HG03139 (cell line): ENCODE data around the gene F2RL1.
"Not testable (repeated sequence)": the region's sequence is repeated elsewhere in the genome, so short reads cannot be mapped to it uniquely, and the experiment has no call there.

ENCODE experiments used
- ATAC-seq: cut with Tn5 transposase; IDR thresholded peaks from one replicate; pipeline ENCODE4 v1.9.1; 2021; ENCODE audit not compliant: unreplicated experiment

F2RL1 gene

DNA sequence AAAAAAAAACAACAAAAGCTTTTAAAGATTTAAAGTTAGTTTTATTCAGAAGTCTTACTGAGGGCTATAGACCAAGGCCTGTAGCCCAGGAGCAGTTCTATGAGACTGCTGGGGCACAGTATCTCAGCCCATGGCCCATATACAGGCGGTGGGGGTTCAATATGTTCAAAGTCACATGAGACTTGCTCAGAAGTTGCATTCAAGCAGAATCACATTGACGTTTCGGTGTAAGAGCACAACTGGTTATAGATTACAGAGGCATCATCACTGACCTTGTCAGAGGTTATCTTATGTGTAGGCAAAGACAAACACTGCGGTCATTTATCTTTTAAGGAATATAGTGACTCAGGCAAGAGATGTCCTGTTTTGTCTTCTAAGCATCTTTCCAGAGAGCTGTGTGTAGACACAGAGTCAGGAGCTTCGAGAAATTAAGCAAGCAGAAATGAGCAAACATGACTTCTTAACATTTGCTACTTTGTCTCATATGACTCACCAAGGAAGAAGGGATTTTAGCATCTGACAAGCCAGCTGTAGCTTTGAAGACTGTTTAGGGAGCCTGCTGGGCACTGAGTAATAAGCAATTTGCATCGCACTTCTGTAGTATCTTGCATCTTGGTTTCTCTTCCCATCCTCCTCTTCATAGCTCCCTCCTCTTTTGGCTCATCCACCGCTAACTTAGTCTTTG lies 12.9 kb upstream of the F2RL1 start:
- no peak for ATAC-seq

DNA sequence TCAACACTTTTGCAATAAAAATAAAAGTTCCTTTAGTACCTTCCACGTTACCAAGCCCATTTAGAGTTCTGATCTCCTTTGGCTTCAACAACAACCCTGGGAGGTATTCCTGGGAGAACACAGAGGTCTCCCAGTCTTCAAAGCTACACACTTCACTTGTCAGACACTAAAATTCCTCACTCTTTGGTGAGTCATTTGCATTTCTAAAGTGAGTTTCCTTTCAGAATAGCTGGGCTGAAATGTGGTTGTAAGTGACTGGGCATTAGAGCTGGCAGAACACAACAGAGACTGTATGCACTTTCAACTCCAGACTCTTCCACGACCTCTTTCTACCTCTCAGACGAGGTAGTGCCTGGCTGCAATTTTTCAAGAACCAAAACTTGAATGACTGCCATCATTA lies 11.5 kb upstream of the F2RL1 start:
- no peak for ATAC-seq

DNA sequence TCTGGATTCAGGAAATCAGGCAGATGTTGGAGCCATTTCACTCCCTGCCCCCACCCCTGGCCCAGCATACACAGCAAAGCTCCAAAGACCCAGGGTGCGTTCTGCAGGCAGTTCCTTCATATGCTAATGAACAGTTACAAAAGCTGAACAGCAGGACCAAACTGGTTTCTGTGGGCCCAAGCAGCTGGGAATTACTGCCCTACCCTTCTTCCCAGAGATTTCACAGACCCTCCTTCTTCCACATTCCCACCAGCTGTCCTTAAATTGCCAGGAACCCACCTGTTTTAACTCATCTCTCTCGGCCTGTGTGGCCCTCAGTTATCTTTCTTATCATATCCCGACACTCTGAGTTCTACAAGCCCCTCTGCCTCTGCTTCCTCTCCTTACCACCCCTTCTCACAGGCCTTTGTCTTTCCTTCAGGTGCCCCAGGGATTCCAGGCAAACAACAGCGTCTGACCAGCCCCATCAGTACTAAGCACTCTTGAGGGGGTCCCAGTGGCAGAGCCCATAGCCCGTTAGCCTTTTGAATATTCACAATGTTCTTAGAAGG lies 10.6 kb upstream of the F2RL1 start:
- no peak for ATAC-seq

DNA sequence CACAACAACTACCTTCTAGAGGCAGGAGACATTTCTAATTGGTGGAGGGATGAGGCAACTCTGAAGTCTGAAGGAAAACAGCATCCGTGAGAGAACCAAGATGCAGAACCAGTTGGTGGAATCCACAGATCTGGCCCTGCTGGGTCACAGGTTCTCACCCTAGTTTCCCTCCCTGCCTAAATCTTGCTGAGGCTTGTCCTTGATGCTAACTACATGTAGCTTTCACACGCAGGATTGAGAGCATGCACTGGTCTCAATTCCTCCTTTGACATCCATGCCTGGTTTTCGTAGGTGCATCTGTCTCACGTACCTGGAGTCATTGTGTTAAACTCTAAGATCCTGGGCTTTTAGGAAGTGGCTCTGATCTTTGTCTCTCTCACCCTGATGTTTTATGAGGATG lies 9.7 kb upstream of the F2RL1 start:
- no peak for ATAC-seq

DNA sequence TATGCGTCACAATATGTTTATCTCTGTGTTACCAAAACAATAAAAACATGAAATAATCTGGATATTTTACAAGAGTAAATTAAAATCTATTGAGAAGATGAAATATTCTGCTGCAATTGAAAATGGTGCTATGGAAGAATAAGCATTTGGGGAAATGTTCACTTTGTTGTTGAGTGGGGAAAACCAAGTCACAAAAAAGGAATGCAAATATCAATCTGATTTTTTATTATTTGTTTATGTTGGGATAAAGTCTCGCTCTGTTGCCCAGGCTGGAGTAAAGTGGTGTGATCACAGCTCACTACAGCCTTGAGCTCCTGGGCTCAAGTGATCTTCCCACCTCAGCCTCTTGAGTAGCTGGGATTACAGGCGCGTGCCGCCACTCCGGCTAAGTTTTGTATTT lies 8.6 kb upstream of the F2RL1 start:
- no peak for ATAC-seq

DNA sequence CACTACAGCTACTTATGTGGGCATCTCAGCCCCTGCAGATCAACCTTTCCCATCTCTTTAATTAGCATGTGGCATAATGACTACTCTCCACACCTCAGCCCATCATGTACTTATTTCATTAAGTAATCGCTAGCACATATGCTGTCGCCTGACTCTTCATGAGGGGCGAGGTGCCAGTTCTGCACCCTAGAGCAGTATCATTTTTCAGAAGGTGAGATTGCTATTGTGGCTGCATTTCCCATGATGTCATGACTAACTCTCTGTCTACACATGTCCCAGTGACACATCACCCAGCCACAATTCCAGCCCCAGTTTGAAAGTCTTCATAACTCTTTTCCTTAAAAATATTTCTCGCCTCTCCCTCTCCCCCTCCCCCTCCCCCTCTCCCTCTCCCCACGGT lies 7.6 kb upstream of the F2RL1 start:
- ATAC-seq: no peak

DNA sequence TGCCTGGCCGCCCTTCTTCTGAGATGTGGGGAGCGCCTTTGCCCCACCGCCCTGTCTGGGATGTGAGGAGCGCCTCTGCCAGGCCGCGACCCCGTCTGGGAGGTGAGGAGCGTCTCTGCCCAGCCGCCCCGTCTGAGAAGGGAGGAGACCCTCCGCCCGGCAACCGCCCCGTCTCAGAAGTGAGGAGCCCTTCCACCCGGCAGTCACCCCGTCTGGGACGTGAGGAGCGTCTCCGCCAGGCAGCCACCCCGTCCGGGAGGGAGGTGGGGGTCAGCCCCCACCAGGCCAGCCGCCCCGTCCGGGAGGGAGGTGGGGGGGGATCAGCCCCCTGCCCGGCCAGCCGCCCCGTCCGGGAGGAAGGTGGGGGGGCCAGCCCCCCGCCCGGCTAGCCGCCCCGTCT lies 6.6 kb upstream of the F2RL1 start:
- ATAC-seq: not testable (repeated sequence)

DNA sequence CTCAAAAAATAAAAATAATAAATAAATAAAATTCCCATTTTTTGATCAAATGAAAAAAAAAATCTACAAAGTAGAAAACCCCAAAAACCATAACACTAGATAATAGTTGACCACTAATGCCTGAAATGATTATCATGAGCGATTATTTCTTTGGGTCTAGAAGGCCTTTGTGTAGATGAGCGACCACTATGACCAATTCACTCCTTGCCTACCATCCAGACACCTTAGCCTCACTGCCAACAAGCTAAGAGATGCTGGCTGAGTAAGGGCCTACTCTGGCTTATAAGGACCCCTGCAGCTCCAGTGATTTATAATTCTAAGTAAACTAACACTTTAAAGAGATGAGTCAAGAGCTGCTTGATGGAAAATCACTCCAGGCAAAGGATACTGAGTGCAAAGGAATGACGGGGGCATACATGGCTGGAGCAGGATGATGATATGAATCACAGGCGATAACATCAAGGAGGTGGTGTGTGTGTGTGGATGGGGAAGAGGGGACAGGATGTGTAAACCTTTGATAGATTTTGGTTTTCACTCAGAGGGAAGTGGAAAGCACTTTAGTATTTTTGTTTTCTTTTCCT lies 4.8 kb upstream of the F2RL1 start:
- no peak for ATAC-seq

DNA sequence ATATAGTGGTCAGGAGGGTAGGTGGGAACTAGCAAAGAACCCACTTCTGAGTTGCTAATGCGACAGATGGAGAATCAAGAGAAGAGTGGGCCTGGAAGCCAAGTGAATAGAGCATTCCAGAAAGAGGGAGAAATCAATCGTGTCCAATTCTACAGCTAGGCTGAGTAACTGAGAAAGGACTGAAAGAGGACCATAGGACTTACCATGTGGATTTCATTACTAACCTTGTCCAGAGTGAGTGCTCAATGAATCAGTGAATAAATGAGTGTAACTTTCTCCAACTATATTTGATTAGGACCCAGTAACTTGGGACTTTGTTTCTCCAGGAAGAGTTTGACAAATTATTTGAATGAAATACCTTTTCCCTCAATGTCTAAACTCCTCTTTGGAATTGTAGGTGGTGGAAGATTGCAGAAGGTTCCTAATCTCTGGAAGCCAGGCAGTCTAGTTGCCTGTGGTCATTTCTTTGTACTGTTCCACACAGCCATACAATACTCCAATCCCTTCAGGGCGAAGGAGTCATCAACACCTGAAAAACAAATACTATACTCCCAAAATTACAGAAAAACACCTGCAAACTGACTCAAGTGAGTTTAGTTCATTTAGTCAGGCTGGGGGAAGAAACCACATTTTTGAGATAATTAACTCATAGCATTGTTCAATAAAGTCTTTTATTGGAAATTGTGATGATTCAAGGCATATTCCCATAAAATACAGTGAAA lies 2.6 kb upstream of the F2RL1 start:
- ATAC-seq: no peak

DNA sequence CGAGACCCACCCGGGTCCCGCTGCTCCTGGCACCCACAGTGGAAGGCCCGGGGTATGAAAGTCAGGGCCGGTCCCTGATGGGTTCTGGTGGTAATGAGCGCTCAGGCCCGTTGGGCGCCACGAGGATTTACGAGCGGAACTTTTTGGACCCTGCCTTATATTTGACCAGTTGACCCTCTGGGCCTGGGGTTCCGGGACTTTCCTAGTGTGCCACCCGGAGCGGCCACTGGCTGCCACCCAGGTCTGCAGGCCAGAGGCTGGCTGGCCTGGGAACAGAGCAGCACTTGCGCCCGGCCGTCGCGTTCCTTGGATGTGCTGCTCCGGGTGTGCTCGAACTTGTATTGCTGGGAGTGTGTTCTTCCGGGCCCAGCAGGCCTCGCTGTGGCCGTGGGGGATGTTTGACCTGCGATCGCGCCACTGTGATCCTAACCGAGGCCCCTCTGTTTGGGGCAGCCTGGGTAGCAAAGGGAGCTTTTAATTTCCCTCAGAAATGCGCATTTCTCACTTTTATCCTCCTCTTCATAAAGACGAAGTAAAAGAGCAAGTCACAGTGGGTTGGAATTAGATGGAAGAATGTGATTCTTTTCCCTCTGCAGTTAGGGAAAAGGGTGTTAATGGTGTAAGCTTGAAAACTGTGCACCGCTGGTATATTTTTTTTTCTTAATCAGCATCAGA lies 1.2 kb downstream of the F2RL1 start:
- ATAC-seq: no peak

DNA sequence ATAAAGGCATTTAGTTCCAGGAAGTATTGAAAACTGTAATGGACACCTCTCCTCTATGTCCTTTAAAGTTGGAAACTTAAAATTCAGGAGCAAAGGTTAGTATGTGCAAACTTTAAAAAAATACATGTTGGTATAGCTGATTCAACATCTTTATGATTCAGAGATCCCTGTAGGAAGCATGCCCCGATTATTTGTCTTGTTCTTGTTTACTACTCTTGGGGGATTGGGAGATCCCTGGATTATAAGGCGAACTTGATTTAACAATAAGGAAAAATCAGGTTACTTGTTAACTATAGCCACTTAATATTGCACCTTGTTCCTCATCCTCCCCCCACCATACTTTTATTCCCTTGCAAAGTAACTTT lies 1.7 kb downstream of the F2RL1 start:
- ATAC-seq: no peak

DNA sequence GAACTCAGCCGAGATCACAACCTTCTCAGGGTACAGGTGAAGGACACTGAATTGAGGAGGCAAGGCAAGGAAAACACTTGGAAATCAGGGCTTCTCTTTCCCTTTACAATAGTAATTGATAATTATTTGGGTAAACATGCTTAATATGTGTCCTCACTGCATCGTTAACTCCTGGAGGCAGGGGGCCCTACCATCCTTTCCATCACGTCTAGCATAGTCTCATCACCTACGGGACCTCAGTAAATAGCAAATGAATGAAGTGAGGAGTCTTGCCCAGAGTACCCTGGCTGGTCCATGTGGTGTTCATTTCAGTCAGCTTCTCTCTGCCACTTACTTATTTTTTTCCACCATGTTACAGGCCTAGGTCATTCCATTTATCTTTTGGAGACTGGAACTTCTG lies 2.3 kb downstream of the F2RL1 start:
- ATAC-seq: no peak

DNA sequence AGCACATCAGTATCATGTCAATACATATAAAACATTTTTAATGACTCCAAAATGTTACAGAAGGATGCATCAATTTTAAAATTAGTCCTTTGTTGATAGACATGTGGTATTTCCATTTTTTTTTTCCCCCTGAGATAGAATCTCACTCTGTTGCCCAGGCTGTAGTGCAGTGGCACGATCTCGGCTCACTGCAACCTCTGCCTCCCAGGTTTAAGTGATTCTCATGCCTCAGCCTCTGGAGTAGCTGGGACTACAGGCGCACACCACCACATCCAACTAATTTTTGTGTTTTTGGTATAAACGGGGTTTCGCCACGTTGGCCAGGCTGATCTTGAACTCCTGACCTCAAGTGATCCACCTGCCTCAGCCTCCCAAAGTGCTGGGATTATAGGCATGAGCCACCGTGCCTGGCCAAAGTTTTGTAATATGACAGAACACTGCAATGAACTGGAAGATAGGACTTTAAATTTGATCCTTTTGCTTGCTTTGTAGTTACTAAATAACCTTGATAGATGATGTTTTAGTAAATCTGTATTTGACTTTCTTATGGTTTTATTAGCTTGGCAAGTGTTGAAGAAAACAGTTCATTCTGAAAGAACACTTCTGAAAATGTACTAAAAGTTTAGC lies 3.4 kb downstream of the F2RL1 start:
- ATAC-seq: not testable (repeated sequence)

DNA sequence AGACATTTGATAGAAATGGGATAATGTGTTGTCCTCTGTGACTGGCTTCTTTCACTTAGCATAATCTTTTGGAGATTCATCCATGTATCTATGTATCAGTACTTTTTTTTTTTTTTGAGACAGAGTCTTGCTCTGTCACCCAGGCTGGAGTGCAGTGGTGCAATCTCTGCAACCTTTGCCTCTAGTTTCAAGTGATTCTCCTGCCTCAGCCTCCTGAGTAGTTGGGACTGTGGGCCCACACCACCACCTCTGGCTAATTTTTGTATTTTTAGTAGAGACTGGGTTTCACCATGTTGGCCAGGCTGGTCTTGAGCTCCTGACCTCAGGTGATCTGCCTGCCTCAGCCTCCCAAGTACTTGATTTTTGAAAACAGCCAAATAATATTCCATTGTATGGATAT lies 7.6 kb downstream of the F2RL1 start:
- not testable (repeated sequence) for ATAC-seq

DNA sequence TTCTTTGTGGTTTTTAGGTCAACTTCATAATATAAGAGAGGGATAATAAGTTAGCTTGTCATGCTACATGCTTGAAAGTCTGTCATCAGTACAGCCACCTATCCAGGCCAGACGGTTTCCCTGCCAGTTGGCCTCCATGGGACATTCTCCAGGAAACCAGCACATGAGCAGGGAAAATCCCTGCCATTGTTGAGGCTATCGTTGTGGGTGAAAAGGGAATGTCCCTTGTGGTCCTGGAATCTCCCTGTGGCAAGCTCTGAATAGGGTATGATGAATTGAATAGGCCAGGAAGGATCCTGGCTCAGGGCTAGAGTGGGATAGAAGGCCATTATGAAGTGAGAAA lies 12.3 kb downstream of the F2RL1 start:
- no peak for ATAC-seq

DNA sequence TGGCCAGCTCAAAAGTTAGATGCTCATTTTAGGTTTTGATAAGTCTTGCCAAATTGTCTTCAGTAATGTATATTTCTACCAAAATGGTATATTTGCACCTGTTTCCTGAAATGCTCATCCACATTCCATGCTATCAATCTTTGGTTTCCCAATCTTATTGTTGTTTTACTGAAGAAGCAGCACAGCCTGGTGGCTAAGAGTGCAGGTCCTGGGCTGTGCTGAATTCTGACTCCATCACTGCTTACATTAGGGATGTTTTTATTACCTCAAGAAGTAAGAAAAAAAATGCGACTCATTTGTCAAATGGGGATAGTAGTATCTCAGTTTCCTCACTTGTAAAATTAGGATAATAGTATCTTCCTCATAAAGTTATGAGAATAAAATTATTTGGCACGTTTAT lies 17.4 kb downstream of the F2RL1 start:
- ATAC-seq: no peak

DNA sequence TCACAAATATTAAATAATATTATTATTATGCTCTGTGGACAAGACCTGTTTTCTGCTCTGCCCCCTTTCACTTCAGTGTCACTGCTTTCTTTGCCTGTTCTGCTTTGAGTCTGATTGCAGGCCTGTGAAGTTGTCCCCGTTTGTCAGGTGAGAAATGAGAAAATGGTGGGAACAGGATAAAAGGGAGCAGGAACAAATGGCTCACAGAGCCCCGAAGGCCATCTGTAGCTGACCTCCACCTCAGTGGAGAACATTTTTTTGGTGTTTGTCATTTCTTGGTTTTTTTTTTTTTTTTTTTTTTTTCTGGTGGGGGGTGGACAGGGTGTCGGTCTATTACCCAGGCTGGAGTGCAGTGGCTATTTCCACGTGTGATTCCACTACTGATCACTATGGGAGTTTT lies 17.8 kb downstream of the F2RL1 start:
- no peak for ATAC-seq

DNA sequence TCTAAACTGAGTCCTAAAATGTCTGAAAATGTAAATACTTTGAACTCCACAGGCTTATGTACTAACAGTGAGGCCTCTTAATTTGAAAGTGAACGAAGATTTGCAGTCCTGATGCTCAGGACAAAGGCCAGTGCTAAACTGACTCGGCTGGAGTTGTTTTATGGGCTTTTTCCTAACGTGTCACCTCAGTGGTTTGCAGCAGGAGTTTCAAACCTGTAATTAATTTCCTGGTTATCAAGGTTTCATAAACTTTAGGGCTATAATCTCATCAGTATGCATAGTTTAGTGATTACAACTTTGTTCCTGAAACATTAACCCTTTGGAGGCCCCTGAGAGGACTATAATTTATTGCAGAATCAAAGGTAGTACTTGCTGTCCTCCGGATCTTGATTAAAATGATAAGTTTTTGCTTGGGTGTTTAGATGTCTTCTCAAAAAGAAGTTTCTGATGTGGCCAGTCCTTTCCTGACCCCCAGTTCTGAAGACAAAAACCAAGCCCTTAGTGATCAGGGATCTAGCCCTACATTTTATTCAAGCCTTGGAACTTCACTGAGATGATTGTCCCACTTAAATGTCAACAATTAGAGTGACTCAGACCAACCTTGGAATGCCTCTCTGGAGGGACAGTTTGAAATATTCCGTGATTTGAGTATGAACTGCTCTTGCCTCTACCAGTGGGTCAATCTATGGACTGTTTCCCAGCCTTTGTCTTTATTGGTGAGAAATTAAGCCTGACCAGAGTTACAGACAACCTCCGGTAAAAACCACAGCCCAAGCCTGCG lies 19.8 kb downstream of the F2RL1 start:
- no peak for ATAC-seq

DNA sequence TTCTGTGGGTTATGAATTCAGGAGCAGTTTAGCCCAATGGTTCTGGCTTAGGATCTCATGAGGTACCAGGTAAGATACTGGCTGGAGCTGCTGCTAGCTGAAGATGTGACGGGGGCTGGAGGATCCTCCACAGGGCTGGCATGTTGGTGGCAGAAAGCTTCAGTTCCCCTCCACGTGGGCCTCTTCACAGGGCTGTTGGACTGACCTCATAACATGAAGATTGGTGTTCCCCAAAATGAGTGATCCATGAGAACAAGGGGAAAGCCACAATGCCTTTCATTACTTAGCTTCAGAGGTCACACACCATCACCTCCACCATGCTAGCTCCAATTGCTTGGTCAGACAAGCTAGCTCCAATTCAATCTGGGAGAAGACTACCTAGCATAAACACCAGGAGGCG lies 22.5 kb downstream of the F2RL1 start:
- ATAC-seq: no peak

DNA sequence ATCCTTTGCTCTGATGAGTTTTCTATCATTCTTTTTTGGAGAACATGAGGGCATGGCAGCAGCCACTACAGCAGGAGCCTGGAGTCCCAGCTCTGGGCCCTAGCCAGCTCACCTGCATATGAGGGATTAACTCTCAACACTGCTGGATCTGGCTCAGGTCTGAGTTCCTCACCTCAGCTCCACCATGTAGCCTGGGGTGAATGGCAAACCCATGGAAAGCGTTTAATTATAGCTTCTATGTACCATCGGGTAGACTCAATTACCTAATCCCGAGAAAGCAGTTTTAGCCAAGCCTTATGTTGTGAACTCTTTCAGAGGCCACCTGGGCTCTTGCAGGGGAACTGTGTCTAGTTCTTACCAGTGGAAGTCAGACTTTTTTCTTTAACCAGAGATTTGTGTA lies 27.1 kb downstream of the F2RL1 start:
- ATAC-seq: no peak
